T-helper 1 cell (primary cell): ENCODE results near the gene AKAP6.
"Not testable (repeated sequence)": the region's sequence is repeated elsewhere in the genome, so short reads cannot be mapped to it uniquely, and the experiment has no call there.

Experiments
- DNase-seq, 5 donors: peaks; one replicate each; pipeline ENCODE4 v3.0.0-alpha.2; 2012 to 2020

The AKAP6 gene

GRCh38 chr14:32372154-32372553, 43.1 kb downstream of the AKAP6 start:
- no peak for DNase-seq

GRCh38 chr14:32373174-32373573, 44.1 kb downstream of the AKAP6 start:
- not testable (repeated sequence) for DNase-seq

DNA sequence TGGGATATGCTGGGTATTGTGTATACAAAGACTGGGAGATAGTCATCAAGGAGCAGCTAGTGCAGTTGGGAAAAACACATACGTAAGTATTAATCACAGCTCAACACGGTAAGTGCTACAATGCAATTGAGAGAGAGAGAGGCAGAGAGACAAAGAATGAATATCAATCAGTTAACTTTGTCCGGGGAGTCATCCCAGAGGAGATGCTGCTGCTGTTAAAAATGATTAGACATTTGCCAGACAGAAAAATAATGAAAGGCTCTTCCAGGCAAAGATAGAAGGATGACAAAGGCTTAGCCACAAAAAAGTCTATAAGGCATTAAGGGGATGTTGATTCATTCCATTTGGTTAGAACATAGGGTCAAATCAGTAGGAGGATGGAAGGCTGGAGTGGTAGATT, 45.1 kb downstream of the AKAP6 start:
- no peak for DNase-seq

DNA sequence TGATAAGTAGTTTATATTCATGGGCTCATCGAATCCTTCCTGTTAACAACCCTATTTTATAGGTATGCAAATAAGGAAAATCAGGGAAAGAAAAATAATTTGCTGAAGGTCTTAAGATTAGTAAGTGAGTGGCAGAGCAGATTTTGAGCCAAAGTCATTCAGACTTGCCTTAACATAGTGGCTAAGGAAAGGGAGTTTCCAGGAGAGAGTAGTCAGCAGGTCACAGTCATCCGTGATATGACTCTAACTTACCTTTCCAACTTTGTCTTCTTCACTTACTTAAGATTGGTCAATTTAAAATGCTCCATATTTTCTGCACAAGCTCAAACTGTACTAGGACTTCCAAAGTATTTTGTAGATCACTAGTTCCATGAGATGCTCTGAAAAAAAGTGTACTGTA, 46.6 kb downstream of the AKAP6 start:
- no peak for DNase-seq

- no peak for DNase-seq
Measured at GRCh38 chr14:32377046-32377646, 48.0 kb downstream of the AKAP6 start.

DNA sequence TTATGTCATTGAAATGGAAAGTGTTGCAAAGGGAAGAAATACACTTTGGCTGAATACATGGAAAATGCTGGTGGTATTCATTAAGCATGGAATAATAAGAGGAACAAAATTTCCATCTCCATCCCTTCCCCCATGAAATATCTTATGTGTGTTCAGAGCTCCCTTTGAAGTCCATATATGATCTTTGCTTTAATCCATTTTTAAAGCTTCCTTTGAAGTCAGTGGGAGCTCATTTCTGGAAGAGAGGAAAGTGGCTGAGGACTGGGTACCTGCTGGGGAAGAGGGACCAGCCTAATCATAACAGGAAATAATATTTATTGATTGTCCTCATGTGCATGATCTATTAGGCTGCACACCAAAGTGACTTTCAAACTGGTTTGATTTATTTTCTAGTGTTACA, 49.2 kb downstream of the AKAP6 start:
- no peak for DNase-seq

- DNase-seq = no peak
Measured at GRCh38 chr14:32379447-32379846, 50.3 kb downstream of the AKAP6 start.

DNA sequence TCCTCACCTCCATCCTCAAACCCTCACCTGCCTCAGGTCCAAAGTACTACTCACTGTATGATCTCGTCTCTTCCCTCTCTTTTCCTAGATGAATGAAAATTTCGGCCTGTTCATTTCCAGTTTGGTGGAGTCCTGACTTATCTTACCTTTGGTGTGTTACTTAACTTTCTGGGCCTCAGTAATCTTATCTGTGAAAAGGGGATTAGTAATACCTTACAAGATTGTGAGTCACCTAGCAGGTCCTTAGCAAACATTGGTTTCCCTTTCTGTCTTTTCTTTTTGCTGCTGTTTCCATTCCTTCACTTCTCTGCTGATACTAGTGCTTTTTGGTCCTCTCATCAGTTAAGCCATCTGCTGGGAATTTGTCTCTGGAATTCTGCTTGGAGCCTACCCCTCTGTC, 52.8 kb downstream of the AKAP6 start:
- no peak for DNase-seq

- no peak for DNase-seq
Measured at GRCh38 chr14:32382704-32383103, 53.6 kb downstream of the AKAP6 start.

DNA sequence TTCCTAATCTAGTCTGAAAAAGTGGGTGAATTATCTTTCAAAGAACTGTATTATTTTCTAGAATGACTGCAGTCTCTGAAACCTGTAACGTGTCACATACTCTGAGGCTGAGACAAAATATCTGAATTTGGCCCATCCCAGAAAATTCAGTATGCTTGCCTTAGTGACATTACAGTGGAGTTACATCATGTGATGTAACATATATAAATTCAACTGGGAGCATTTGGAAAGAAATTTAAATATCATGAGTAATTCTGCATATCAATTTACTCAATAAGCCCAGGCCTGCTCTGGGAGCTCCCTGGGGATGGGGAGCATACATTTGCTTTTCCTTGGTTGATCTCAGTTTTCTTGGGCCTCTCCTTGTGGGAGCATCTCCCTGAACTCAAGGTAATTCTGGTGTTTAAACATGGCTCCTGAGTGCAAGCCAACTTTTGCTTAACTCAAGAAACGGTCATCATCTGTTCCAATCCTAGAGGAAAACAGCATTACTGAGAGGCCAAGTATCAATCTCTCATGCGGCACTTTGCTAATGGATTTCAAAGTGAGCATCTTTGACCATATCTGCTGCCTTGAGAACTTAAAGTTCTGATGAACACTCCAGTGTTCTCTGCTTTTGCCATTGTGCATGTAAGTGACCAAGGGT, 54.4 kb downstream of the AKAP6 start:
- no peak for DNase-seq

DNA sequence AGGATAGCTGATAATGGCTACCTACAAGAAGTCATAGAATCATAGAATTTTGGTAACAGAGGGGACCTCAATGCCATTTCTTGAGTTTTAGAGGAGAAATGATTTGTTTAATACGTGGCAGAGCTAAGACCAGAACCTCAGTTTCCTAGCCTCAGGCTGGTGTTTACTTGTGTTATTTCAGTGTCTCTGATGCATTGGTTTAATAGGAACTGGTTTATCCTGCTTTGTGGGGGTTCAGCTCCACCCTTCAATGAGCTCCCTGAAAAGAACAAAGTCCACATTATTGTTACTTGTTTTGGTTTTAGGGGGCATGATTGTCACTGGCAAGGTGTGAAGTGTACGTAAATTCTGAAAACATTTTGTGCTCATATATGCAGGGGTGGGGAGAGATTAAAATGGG, 55.4 kb downstream of the AKAP6 start:
- DNase-seq = no peak

DNA sequence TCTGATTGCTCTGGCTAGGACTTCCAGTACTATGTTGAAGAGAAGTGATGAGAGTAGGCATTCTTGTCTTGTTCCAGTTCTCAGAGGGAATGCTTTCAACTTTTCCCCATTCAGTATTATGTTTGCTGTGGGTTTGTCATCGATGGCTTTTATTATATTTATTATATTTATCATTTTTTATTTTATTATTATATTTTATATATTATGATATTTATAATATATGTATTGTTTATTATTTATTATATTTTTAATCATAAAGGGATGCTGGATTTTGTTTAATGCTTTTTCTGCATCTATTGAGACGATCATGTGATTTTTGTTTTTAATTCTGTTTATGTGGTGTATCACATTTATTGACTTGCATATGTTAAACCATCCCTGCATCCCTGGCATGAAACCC, 58.2 kb downstream of the AKAP6 start:
- DNase-seq = not testable (repeated sequence)

DNA sequence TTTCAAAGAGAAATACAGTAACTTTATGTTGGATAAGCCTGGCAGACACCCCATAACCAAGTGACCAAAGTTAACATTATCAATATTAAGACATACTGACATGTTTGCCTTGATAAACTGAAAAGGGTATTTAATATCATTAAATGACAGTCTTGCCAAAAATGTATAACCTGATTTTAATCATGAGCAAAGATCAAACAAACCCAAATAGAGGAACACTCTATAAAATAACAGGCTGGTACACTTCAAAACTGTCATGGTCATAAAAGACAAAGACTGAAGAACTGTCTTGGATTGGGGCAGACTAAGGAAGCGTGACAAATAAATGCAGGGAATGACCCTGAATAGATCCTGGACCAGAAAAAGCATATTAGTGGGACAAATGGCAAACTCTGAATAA, 64.0 kb downstream of the AKAP6 start:
- DNase-seq = no peak

DNA sequence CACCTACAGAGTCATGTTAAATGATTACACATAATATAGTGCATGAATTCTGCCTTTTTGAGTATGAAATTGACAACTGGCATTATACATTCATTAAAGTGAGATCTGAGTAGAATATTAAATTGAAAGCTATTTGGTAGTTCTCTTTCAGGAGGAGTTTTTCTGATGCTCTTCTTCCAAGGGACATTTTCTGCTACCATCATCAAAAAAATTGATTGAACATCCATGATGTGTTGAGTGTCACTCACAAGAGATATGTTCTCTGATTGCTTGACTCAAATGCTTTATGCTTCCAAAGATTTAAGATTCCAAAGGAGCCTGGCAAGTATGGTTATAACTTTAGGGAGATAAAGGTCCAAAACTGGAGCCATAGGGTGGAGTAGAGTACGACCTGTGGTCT, 64.9 kb downstream of the AKAP6 start:
- DNase-seq = no peak

DNA sequence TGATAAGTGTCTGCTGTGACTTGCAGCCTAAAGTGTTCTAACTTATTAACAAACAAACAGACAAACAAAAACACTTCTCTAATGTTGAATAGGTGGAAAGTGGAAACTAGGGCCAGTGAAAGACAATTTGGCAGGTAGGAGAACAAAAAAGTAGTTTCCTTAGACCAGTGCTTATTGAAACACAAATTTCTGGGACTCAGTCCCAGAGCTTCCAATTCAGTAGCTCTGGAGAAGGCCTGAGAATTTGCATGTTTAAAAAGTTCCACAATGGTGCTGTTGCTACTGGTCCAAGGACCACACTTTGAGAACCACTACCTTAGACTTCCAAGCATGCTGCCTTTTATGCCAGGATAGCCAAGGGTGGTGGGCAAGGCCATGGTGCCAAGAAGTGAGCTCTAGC, 67.8 kb downstream of the AKAP6 start:
- DNase-seq = no peak

- no peak for DNase-seq
Measured at GRCh38 chr14:32397861-32398640, 69.0 kb downstream of the AKAP6 start.

- DNase-seq = no peak
Measured at GRCh38 chr14:32399920-32400319, 70.8 kb downstream of the AKAP6 start.

- no peak for DNase-seq
Measured at GRCh38 chr14:32400480-32400879, 71.4 kb downstream of the AKAP6 start.

DNA sequence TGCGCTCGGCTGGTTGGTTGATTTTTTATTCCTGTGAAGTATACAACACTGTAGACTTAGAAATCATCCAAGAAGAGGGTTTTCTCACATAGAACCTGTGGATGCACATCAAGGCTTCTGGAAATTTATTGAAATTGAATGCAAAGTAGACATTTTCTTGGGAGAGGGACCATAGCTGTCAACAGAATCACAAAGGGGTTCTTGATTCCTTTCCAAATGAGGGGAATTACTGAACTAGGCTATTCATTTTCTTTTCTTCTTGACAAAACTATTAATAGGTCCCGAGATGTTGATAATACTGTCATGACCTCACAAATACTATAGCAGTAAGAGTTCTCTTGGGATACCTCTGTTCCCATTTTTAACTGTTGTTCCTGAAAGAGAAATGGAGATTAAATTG, 73.9 kb downstream of the AKAP6 start:
- DNase-seq = no peak

GRCh38 chr14:32403688-32404087, 74.6 kb downstream of the AKAP6 start:
- no peak for DNase-seq

- no peak for DNase-seq
Measured at GRCh38 chr14:32404784-32405573, 75.9 kb downstream of the AKAP6 start.

DNA sequence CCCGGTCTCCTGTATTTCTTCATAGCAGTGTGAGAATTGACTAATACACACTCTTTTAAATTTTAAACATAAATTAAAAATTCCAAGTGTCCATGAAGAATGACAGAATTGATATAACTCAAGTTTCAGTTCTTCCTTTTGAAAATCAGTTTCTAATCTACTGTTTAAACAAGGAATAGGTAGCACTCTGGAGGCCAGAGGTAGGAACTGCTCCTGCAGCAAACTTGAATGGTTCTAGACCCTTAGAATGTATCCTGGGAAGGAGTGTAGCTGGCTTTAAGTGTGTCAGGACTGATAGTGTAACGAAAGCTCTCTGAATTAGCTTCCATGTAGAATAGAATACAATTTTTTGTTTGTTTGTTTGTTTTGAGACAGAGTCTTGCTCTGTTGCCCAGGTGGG, 76.8 kb downstream of the AKAP6 start:
- no peak for DNase-seq

- DNase-seq = no peak
Measured at GRCh38 chr14:32407130-32407529, 78.0 kb downstream of the AKAP6 start.
